K562 (cell line): Measurements from ENCODE around the gene U2SURP. TPM values are rescaled to one million over a fixed set of nuclear protein-coding genes. Genes with fewer than 3 reads are reported as not detected.

Experiments
- CTBP1 ChIP-seq: fragments of 450-650 bp; IDR thresholded peaks from 2 replicates; pipeline ENCODE4 v1.6.1; 2016; ENCODE audit warnings: borderline replicate concordance
- GABPB2 ChIP-seq: fragments of 250-450 bp; sonication (Bioruptor Pico); conservative IDR thresholded peaks from 2 replicates; pipeline ENCODE4 v1.5.1; 2021; ENCODE audit warnings: mild to moderate bottlenecking
- PHF8 ChIP-seq: fragments of 200-600 bp; sonication (generic); IDR thresholded peaks from 2 replicates; pipeline ENCODE4 v1.6.1; 2012; ENCODE audit warnings: mixed run types, mild to moderate bottlenecking, inconsistent platforms, low read length, moderate library complexity, borderline replicate concordance
- RB1 ChIP-seq: fragments of 450-650 bp; IDR thresholded peaks from 2 replicates; pipeline ENCODE4 v1.6.1; 2017; ENCODE audit warnings: low read depth, mild to moderate bottlenecking
- SRSF9 ChIP-seq: fragments of 200-400 bp; formaldehyde crosslinking; IDR thresholded peaks from 2 replicates; pipeline ENCODE4 v1.6.1; 2017; ENCODE audit warnings: low read depth, low read length, borderline replicate concordance
- TAF1 ChIP-seq: IDR thresholded peaks from 2 replicates; pipeline ENCODE4 v1.6.1; 2011; ENCODE audit warnings: mild to moderate bottlenecking, low read length, moderate library complexity; ENCODE audit not compliant: insufficient read depth, control insufficient read depth, severe bottlenecking; ENCODE audit errors: extremely low read depth
- ZBTB17 ChIP-seq: fragments of 450-650 bp; formaldehyde crosslinking; IDR thresholded peaks from 2 replicates; pipeline ENCODE4 v1.4.0; 2020; ENCODE audit warnings: mild to moderate bottlenecking
- polyA plus RNA-seq, 8 experiments: library from polyadenylated mRNA; depleted of rRNA in 4 of 8; stranded (reverse) in 5 of 8; unstranded in 3 of 8; fragments of >200 nt; fragmentation: Nextera tagmentation in 2 of 8; fragmentation: Illumina TruSeq in 1 of 8; extraction: Ambion mirVana in 2 of 8; extraction: Trizol in 1 of 8; gene quantifications; 2 replicates each; pipeline versions ENCODE4 v1.2.1 to v1.2.3, GENCODE V29; 2011 to 2014; ENCODE audit warnings: inconsistent platforms in 1 of 8, missing spikeins in 1 of 8
- total RNA-seq, 7 experiments: library from RNA; depleted of rRNA in 6 of 7; stranded (reverse); fragments of >200 nt in 6 of 7; fragmentation: Illumina TruSeq in 2 of 7; extraction: Trizol in 2 of 7; gene quantifications; 2 replicates each; pipeline versions ENCODE4 v1.2.1 to v1.2.3, GENCODE V29; 2011 to 2021; ENCODE audit warnings: low replicate concordance in 1 of 7
- TF ChIP-seq, protein P1 (sequence below): fragments of 450-650 bp; IDR thresholded peaks from 2 replicates; pipeline ENCODE4 v1.6.1; 2016; ENCODE audit warnings: mild to moderate bottlenecking, moderate library complexity
- TF ChIP-seq, protein P2 (sequence below), 2 experiments: fragments of 250-450 bp in 1 of 2; fragments of 450-650 bp in 1 of 2; sonication (Bioruptor Pico) in 1 of 2; IDR thresholded peaks; 2 replicates each; pipeline versions ENCODE4 v1.6.1 to v1.8.0; 2016 to 2021; ENCODE audit warnings: mild to moderate bottlenecking in 2 of 2, moderate library complexity in 2 of 2, missing compliant biosample characterization in 1 of 2, missing genetic modification characterization in 1 of 2
- TF ChIP-seq, protein P3 (sequence below): fragments of 250-450 bp; sonication (Bioruptor Pico); IDR thresholded peaks from 2 replicates; pipeline ENCODE4 v1.8.0; 2021; ENCODE audit warnings: moderate library complexity, mild to moderate bottlenecking, inconsistent platforms
- TF ChIP-seq, protein P4 (sequence below): sonication (generic); formaldehyde crosslinking; IDR thresholded peaks from 2 replicates; pipeline ENCODE4 v1.8.1; 2023; ENCODE audit warnings: mild to moderate bottlenecking, missing genetic modification reagents

U2SURP gene
- total and polyA plus RNA-seq, 9 of the 15 experiments (the other 6 are each of a cell fraction or from before 2014, with no cell fraction given) = 128 to 322 (median 191) TPM

DNA sequence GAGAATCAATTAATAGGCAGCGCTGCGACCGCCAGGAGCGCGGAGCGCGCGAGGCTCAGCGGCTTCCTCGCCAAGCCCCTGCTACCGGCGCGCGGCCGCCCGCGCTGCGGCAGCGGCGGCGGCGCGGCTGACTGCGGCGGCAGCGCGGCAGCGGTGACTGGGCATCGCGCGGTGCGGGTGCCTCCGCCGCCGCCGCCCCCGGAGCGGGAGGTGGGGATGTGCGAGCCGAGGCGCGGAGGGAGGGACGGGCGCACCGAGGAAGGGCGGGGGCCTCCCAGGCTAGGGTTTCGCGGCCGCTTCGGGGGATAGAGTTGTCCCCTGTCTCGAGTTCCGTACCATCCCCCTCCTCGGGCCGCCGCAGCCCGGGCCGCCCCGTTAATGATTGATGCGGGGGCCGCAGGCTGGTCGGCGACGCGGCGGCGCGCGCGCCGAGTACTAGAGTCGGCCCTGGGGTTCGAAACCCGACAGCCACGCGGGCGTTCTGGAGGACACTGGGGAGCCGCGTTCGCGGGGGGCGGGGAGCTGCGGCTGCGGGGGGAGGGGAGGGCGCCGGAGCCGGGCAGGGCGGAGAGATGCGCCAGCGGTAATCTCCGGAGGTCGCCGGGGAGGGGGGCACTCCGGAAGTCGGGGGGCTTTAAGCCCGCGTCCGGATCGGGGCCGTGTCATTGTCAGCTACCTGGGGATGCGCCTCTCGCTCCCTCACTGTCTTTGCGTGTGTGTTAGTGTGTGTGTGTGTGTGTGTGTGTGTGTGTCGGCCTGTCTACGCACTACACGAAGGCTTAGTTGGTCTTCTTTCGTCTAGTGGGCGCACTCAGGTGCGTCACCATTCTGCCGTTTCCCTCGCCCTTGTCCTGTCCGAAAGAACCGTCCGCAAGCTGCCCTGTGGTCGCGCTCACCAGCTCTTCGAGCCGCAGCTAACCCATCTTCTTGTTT, 37.6 kb upstream of the U2SURP start, which contains the start of gene PAQR9 (continued):
- TF ChIP-seq, protein P1, sequence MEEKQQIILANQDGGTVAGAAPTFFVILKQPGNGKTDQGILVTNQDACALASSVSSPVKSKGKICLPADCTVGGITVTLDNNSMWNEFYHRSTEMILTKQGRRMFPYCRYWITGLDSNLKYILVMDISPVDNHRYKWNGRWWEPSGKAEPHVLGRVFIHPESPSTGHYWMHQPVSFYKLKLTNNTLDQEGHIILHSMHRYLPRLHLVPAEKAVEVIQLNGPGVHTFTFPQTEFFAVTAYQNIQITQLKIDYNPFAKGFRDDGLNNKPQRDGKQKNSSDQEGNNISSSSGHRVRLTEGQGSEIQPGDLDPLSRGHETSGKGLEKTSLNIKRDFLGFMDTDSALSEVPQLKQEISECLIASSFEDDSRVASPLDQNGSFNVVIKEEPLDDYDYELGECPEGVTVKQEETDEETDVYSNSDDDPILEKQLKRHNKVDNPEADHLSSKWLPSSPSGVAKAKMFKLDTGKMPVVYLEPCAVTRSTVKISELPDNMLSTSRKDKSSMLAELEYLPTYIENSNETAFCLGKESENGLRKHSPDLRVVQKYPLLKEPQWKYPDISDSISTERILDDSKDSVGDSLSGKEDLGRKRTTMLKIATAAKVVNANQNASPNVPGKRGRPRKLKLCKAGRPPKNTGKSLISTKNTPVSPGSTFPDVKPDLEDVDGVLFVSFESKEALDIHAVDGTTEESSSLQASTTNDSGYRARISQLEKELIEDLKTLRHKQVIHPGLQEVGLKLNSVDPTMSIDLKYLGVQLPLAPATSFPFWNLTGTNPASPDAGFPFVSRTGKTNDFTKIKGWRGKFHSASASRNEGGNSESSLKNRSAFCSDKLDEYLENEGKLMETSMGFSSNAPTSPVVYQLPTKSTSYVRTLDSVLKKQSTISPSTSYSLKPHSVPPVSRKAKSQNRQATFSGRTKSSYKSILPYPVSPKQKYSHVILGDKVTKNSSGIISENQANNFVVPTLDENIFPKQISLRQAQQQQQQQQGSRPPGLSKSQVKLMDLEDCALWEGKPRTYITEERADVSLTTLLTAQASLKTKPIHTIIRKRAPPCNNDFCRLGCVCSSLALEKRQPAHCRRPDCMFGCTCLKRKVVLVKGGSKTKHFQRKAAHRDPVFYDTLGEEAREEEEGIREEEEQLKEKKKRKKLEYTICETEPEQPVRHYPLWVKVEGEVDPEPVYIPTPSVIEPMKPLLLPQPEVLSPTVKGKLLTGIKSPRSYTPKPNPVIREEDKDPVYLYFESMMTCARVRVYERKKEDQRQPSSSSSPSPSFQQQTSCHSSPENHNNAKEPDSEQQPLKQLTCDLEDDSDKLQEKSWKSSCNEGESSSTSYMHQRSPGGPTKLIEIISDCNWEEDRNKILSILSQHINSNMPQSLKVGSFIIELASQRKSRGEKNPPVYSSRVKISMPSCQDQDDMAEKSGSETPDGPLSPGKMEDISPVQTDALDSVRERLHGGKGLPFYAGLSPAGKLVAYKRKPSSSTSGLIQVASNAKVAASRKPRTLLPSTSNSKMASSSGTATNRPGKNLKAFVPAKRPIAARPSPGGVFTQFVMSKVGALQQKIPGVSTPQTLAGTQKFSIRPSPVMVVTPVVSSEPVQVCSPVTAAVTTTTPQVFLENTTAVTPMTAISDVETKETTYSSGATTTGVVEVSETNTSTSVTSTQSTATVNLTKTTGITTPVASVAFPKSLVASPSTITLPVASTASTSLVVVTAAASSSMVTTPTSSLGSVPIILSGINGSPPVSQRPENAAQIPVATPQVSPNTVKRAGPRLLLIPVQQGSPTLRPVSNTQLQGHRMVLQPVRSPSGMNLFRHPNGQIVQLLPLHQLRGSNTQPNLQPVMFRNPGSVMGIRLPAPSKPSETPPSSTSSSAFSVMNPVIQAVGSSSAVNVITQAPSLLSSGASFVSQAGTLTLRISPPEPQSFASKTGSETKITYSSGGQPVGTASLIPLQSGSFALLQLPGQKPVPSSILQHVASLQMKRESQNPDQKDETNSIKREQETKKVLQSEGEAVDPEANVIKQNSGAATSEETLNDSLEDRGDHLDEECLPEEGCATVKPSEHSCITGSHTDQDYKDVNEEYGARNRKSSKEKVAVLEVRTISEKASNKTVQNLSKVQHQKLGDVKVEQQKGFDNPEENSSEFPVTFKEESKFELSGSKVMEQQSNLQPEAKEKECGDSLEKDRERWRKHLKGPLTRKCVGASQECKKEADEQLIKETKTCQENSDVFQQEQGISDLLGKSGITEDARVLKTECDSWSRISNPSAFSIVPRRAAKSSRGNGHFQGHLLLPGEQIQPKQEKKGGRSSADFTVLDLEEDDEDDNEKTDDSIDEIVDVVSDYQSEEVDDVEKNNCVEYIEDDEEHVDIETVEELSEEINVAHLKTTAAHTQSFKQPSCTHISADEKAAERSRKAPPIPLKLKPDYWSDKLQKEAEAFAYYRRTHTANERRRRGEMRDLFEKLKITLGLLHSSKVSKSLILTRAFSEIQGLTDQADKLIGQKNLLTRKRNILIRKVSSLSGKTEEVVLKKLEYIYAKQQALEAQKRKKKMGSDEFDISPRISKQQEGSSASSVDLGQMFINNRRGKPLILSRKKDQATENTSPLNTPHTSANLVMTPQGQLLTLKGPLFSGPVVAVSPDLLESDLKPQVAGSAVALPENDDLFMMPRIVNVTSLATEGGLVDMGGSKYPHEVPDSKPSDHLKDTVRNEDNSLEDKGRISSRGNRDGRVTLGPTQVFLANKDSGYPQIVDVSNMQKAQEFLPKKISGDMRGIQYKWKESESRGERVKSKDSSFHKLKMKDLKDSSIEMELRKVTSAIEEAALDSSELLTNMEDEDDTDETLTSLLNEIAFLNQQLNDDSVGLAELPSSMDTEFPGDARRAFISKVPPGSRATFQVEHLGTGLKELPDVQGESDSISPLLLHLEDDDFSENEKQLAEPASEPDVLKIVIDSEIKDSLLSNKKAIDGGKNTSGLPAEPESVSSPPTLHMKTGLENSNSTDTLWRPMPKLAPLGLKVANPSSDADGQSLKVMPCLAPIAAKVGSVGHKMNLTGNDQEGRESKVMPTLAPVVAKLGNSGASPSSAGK = peak; percentile 58; the same call in 1 of the 2 replicates
- TF ChIP-seq, protein P2, sequence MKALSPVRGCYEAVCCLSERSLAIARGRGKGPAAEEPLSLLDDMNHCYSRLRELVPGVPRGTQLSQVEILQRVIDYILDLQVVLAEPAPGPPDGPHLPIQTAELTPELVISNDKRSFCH (CRISPR knock-in tag; IDR thresholded peaks at IDR 0.05) = no peak
- TF ChIP-seq, protein P2 (tag; IDR thresholded peaks at IDR 0.05) = no peak
- TF ChIP-seq ZBTB17 = no peak
- peak; percentile 84 for TF ChIP-seq CTBP1
- no peak for TF ChIP-seq GABPB2
- peak; percentile 67; the same call in 1 of the 2 replicates for TF ChIP-seq RB1
- TF ChIP-seq PHF8 = peak; percentile 41; the same call in 1 of the 2 replicates
- peak; percentile 48 for TF ChIP-seq TAF1
- TF ChIP-seq, protein P3, sequence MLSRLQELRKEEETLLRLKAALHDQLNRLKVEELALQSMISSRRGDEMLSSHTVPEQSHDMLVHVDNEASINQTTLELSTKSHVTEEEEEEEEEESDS (CRISPR knock-in tag) = no peak
- TF ChIP-seq, protein P4, sequence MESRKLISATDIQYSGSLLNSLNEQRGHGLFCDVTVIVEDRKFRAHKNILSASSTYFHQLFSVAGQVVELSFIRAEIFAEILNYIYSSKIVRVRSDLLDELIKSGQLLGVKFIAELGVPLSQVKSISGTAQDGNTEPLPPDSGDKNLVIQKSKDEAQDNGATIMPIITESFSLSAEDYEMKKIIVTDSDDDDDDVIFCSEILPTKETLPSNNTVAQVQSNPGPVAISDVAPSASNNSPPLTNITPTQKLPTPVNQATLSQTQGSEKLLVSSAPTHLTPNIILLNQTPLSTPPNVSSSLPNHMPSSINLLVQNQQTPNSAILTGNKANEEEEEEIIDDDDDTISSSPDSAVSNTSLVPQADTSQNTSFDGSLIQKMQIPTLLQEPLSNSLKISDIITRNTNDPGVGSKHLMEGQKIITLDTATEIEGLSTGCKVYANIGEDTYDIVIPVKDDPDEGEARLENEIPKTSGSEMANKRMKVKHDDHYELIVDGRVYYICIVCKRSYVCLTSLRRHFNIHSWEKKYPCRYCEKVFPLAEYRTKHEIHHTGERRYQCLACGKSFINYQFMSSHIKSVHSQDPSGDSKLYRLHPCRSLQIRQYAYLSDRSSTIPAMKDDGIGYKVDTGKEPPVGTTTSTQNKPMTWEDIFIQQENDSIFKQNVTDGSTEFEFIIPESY (CRISPR knock-in tag) = peak; percentile 29
- TF ChIP-seq SRSF9 = no peak
